Measurements from ENCODE around the gene VENTX. TPM values are rescaled to one million over a fixed set of nuclear protein-coding genes. Genes with fewer than 3 reads are reported as not detected.

The VENTX gene
- total RNA-seq, 4 donors from 2014 or later = 0.13 to 0.95 (median 0.82) TPM; not detected in 1

- DNase-seq = no peak
- no peaks in the 10 kb centered on the region for H3K9me3 ChIP-seq
- WGBS, 2 donors = 80 to 94% methylated on average over 1 to 9 of the region's 38 CpGs
- H3K4me1 ChIP-seq = peaks cover 5 to 29% (median 9%) of the 10 kb centered on the region in 3 donors
- TF ChIP-seq POLR2A (IDR thresholded peaks at IDR 0.05) = no peak
- no peak for TF ChIP-seq CTCF (IDR thresholded peaks at IDR 0.05)
- H3K36me3 ChIP-seq = peaks cover 36 to 85% (median 62%) of the 10 kb centered on the region in 3 donors
- intact Hi-C loops (cut with DNase I) = no loop called here
- H3K27ac ChIP-seq = no peak overlapping the region
- no peak overlapping the region for H3K4me3 ChIP-seq
- H3K27me3 ChIP-seq = peaks cover 0 to 9% (median 0%) of the 10 kb centered on the region in 4 donors
Measured at GRCh38 chr10:133281628-133282372, 44.1 kb downstream of the VENTX start.

GRCh38 chr10:133282846-133283390 lies 45.3 kb downstream of the VENTX start:
- intact Hi-C loops (cut with DNase I) = no loop called here
- 79 to 94% methylated on average over 9 to 10 of the region's 24 CpGs for WGBS, 2 donors
- DNase-seq = no peak

GRCh38 chr10:133283931-133284330 lies 46.3 kb downstream of the VENTX start:
- intact Hi-C loops (cut with DNase I) = no loop called here
- Histone ChIP-seq H3K4me1 (peaks cover 0 to 8% (median 4%) of the 10 kb centered on the region in 3 donors), H3K4me3 (no peak overlapping the region), H3K36me3 (peaks cover 41 to 100% (median 78%) of the 10 kb centered on the region in 3 donors), H3K27ac (no peak overlapping the region), H3K9me3 (no peaks in the 10 kb centered on the region), H3K27me3 (no peaks in the 10 kb centered on the region)
- TF ChIP-seq POLR2A (IDR thresholded peaks at IDR 0.05) (no peak), CTCF (IDR thresholded peaks at IDR 0.05) (no peak)
- WGBS, 2 donors = 91 to 94% methylated on average over 3 to 17 of the region's 24 CpGs
- DNase-seq = no peak

More at GRCh38 chr10:133282846-133283390, 45.3 kb downstream of the VENTX start:
- Histone ChIP-seq H3K9me3 (no peaks in the 10 kb centered on the region), H3K36me3 (peaks cover 36 to 96% (median 68%) of the 10 kb centered on the region in 3 donors), H3K4me1 (peaks cover 0 to 18% (median 6%) of the 10 kb centered on the region in 3 donors), H3K27me3 (no peaks in the 10 kb centered on the region), H3K4me3 (no peak overlapping the region), H3K27ac (no peak overlapping the region)
- TF ChIP-seq CTCF (IDR thresholded peaks at IDR 0.05) = no peak

- intact Hi-C loops (cut with DNase I) = no loop called here
- WGBS, 2 donors = 92 to 99% methylated on average over 18 to 31 of the region's 36 CpGs
Measured at GRCh38 chr10:133285217-133285616, 47.6 kb downstream of the VENTX start.

More at GRCh38 chr10:133285217-133285616, 47.6 kb downstream of the VENTX start:
- Histone ChIP-seq H3K36me3 (peaks cover 52 to 100% (median 84%) of the 10 kb centered on the region in 3 donors), H3K9me3 (no peaks in the 10 kb centered on the region), H3K4me1 (no peaks in the 10 kb centered on the region), H3K27me3 (no peaks in the 10 kb centered on the region), H3K27ac (no peak overlapping the region), H3K4me3 (no peak overlapping the region)
- no peak for DNase-seq
- TF ChIP-seq CTCF (IDR thresholded peaks at IDR 0.05) (no peak), POLR2A (IDR thresholded peaks at IDR 0.05) (no peak)
